IMR-90 (cell line): Measurements from ENCODE around the gene CEMP1. TPM values are rescaled to one million over a fixed set of nuclear protein-coding genes. Genes with fewer than 3 reads are reported as not detected.
A peak's percentile ranks its signal among the peaks of the same experiment; 100 is the strongest.

ENCODE experiments used
- ATAC-seq: fragments of 200-7000 bp; cut with Tn5 transposase; 2 replicates; pipeline ENCODE4 v1.9.1; 2020; ENCODE audit warnings: low read depth, mild to moderate bottlenecking, moderate library complexity
- BruUV-seq: library from RNA; stranded (reverse); fragments of 400-500 nt; replicated peaks from 2 replicates; lab custom pipeline; 2021; lab: Mats Ljungman, UMichigan
- CTCF ChIA-PET: fragments of 300-600 bp; formaldehyde crosslinking; extraction: SDS; loops from one replicate; lab custom pipeline; 2021; ENCODE audit warnings: antibody characterized with exemption; lab: Yijun Ruan, JAX
- POLR2A ChIA-PET: fragments of 300-600 bp; sonication (Branson Sonifier 250); formaldehyde crosslinking; loops from one replicate; lab custom pipeline; 2022; ENCODE audit warnings: antibody characterized with exemption; ENCODE audit not compliant: unreplicated experiment; lab: Charles Lee
- DNase-seq: peaks from one replicate; pipeline ENCODE4 v3.0.0; 2013
- H2AFZ ChIP-seq: replicated peaks from 2 replicates; pipeline ENCODE3; 2013; ENCODE audit warnings: low read length, mild to moderate bottlenecking; ENCODE audit not compliant: poor library complexity
- H2AK5ac ChIP-seq: 2 replicates; pipeline ENCODE4 v1.6.1; 2013; ENCODE audit warnings: low read depth, low read length, inconsistent platforms
- H2AK9ac ChIP-seq: replicated peaks from 2 replicates; pipeline ENCODE3; 2013; ENCODE audit warnings: mild to moderate bottlenecking, low read depth, low read length, moderate library complexity; ENCODE audit not compliant: poor library complexity
- H2BK120ac ChIP-seq: 2 replicates; pipeline ENCODE4 v1.6.1; 2013; ENCODE audit warnings: low read depth, low read length, inconsistent platforms
- H2BK15ac ChIP-seq: 3 replicates; pipeline ENCODE4 v1.6.1; 2013; ENCODE audit warnings: low read depth, low read length, inconsistent platforms
- H2BK20ac ChIP-seq: 2 replicates; pipeline ENCODE4 v1.6.1; 2013; ENCODE audit warnings: low read depth, mild to moderate bottlenecking, inconsistent platforms, low read length, moderate library complexity
- H2BK5ac ChIP-seq: 2 replicates; pipeline ENCODE4 v1.6.1; 2013; ENCODE audit warnings: mild to moderate bottlenecking, low read depth, low read length, inconsistent platforms; ENCODE audit not compliant: poor library complexity, severe bottlenecking
- H3K14ac ChIP-seq: replicated peaks from 2 replicates; pipeline ENCODE4 v1.6.1; 2013; ENCODE audit warnings: low read depth, low read length, inconsistent platforms
- H3K18ac ChIP-seq: 2 replicates; pipeline ENCODE4 v1.6.1; 2013; ENCODE audit warnings: low read depth, low read length, control low read depth
- H3K23ac ChIP-seq: 2 replicates; pipeline ENCODE4 v1.6.1; 2013; ENCODE audit warnings: low read depth, low read length, inconsistent platforms
- H3K27ac ChIP-seq: 2 replicates; pipeline ENCODE4 v1.5.1; 2013; ENCODE audit warnings: mild to moderate bottlenecking, control low read depth, low read length; ENCODE audit not compliant: insufficient read depth
- H3K27me3 ChIP-seq: 2 replicates; pipeline ENCODE4 v1.6.1; 2013; ENCODE audit warnings: low read length; ENCODE audit not compliant: control insufficient read depth, insufficient read depth
- H3K36me3 ChIP-seq: 2 replicates; pipeline ENCODE4 v1.6.1; 2013; ENCODE audit warnings: low read length, mixed read lengths; ENCODE audit not compliant: control insufficient read depth, insufficient read depth
- H3K4ac ChIP-seq: 2 replicates; pipeline ENCODE4 v1.6.1; 2013; ENCODE audit warnings: low read depth, low read length, inconsistent platforms
- H3K4me1 ChIP-seq: 2 replicates; pipeline ENCODE4 v1.6.1; 2013; ENCODE audit warnings: low read length, mixed read lengths; ENCODE audit not compliant: control insufficient read depth, insufficient read depth
- H3K4me2 ChIP-seq: 2 replicates; pipeline ENCODE4 v1.6.1; 2013; ENCODE audit warnings: low read depth, mild to moderate bottlenecking, control low read depth, low read length, moderate library complexity
- H3K4me3 ChIP-seq: 2 replicates; pipeline ENCODE4 v1.5.1; 2013; ENCODE audit warnings: low read depth, mild to moderate bottlenecking, control low read depth, low read length, moderate library complexity; ENCODE audit not compliant: insufficient read depth
- H3K56ac ChIP-seq: 2 replicates; pipeline ENCODE4 v1.6.1; 2013; ENCODE audit warnings: low read length, inconsistent platforms; ENCODE audit not compliant: insufficient read depth; ENCODE audit errors: extremely low read depth
- H3K79me1 ChIP-seq, 2 experiments: 2 replicates each; pipeline ENCODE4 v1.6.1; 2013; ENCODE audit warnings: low read length in 2 of 2, inconsistent platforms in 1 of 2, low read depth in 1 of 2
- H3K9ac ChIP-seq: 2 replicates; pipeline ENCODE4 v1.6.1; 2013; ENCODE audit warnings: low read depth, low read length, control low read depth
- H3K9me1 ChIP-seq: 2 replicates; pipeline ENCODE4 v1.6.1; 2013; ENCODE audit warnings: low read length, inconsistent platforms; ENCODE audit not compliant: insufficient read depth
- H3K9me3 ChIP-seq: 2 replicates; pipeline ENCODE4 v1.6.1; 2013; ENCODE audit warnings: low read length; ENCODE audit not compliant: control insufficient read depth, insufficient read depth
- H4K20me1 ChIP-seq: 2 replicates; pipeline ENCODE4 v1.6.1; 2013; ENCODE audit warnings: low read length, inconsistent platforms; ENCODE audit not compliant: insufficient read depth
- H4K5ac ChIP-seq: 2 replicates; pipeline ENCODE4 v1.6.1; 2013; ENCODE audit warnings: mild to moderate bottlenecking, low read depth, low read length, control low read depth
- H4K8ac ChIP-seq, 2 experiments: 2 replicates each; pipeline ENCODE4 v1.6.1; 2013; ENCODE audit warnings: low read depth in 2 of 2, low read length in 2 of 2, control low read depth in 1 of 2, inconsistent platforms in 1 of 2
- H4K91ac ChIP-seq: 2 replicates; pipeline ENCODE4 v1.6.1; 2013; ENCODE audit warnings: low read depth, low read length, inconsistent platforms; ENCODE audit not compliant: insufficient read depth
- BHLHE40 ChIP-seq: fragments of 150-350 bp; IDR thresholded peaks from 2 replicates; pipeline ENCODE4 v1.6.1; 2016; ENCODE audit warnings: mild to moderate bottlenecking, low read depth, low read length
- CEBPB ChIP-seq: IDR thresholded peaks from 2 replicates; pipeline ENCODE4 v1.6.1; 2012; ENCODE audit warnings: low read depth, low read length, improper control_type of control experiment
- CHD1 ChIP-seq: IDR thresholded peaks from 2 replicates; pipeline ENCODE4 v1.6.1; 2012; ENCODE audit warnings: low read depth, low read length, improper control_type of control experiment
- FOS ChIP-seq: fragments of 150-350 bp; IDR thresholded peaks from 2 replicates; pipeline ENCODE4 v1.6.1; 2016; ENCODE audit warnings: low read depth, low read length
- MAFK ChIP-seq: IDR thresholded peaks from 2 replicates; pipeline ENCODE4 v1.6.1; 2012; ENCODE audit warnings: low read depth, low read length, improper control_type of control experiment
- MAZ ChIP-seq: IDR thresholded peaks from 2 replicates; pipeline ENCODE4 v1.6.1; 2012; ENCODE audit warnings: low read depth, mild to moderate bottlenecking, low read length, improper control_type of control experiment, moderate library complexity, borderline replicate concordance
- MXI1 ChIP-seq: IDR thresholded peaks from 2 replicates; pipeline ENCODE4 v1.6.1; 2012; ENCODE audit warnings: low read depth, mild to moderate bottlenecking, low read length, moderate library complexity, borderline replicate concordance
- NFE2L2 ChIP-seq: fragments of 150-350 bp; IDR thresholded peaks from 2 replicates; pipeline ENCODE4 v1.6.1; 2016; ENCODE audit warnings: low read depth, mild to moderate bottlenecking, low read length
- POLR2A ChIP-seq: IDR thresholded peaks from 2 replicates; pipeline ENCODE4 v1.6.1; 2012; ENCODE audit warnings: mild to moderate bottlenecking, low read depth, low read length
- RAD21 ChIP-seq: IDR thresholded peaks from 2 replicates; pipeline ENCODE4 v1.6.1; 2012; ENCODE audit warnings: low read length, improper control_type of control experiment
- RCOR1 ChIP-seq: IDR thresholded peaks from 2 replicates; pipeline ENCODE4 v1.6.1; 2012; ENCODE audit warnings: mild to moderate bottlenecking, low read length, improper control_type of control experiment; ENCODE audit not compliant: insufficient replicate concordance
- RFX5 ChIP-seq: IDR thresholded peaks from 2 replicates; pipeline ENCODE4 v1.8.0; 2012; ENCODE audit warnings: low read depth, mild to moderate bottlenecking, low read length, moderate library complexity
- SMC3 ChIP-seq: fragments of 150-350 bp; IDR thresholded peaks from 2 replicates; pipeline ENCODE4 v1.6.1; 2016; ENCODE audit warnings: low read depth, mild to moderate bottlenecking, antibody characterized with exemption, low read length, moderate library complexity
- WGBS, 2 experiments: methylation state at CpG; one replicate each; pipeline versions ENCODE4 v1.1.5 to v1.1.7; 2013; ENCODE audit warnings: missing lambda C conversion rate in 2 of 2; ENCODE audit not compliant: insufficient read length in 1 of 2; ENCODE audit errors: extremely low coverage in 2 of 2; 5-methylcytosine and 5-hydroxymethylcytosine counted together
- dilution Hi-C: fragments of 300-500 bp; cut with HindIII; formaldehyde crosslinking; loops from one replicate; pipeline ENCODE4 v1.14.3; 2018; ENCODE audit warnings: low sequenced_read_pairs; ENCODE audit not compliant: unreplicated experiment
- in situ Hi-C: fragments of 300-500 bp; cut with MboI; formaldehyde crosslinking; loops from 3 replicates; pipeline ENCODE4 v1.14.3; 2019; ENCODE audit warnings: low sequenced_read_pairs, inconsistent platforms, mixed read lengths
- intact Hi-C: fragments of 100-400 bp; cut with micrococcal nuclease; formaldehyde crosslinking; loops from 2 replicates; pipeline ENCODE4 v1.10.0; 2022
- polyA plus RNA-seq, 3 experiments: library from polyadenylated mRNA; depleted of rRNA; stranded (reverse); fragments of >200 nt; gene quantifications; 2 replicates each; pipeline ENCODE4 v1.2.3, GENCODE V29; 2012; ENCODE audit warnings: low replicate concordance in 1 of 3
- total RNA-seq: library from RNA; depleted of rRNA; stranded (reverse); fragments of >200 nt; gene quantifications from 2 replicates; pipeline ENCODE4 v1.2.3, GENCODE V29; 2012
- TF ChIP-seq, protein P1 (sequence below): fragments of 150-350 bp; IDR thresholded peaks from 2 replicates; pipeline ENCODE4 v1.6.1; 2016; ENCODE audit warnings: low read depth, mild to moderate bottlenecking, low read length, moderate library complexity, borderline replicate concordance
- TF ChIP-seq, protein P2 (sequence below): conservative IDR thresholded peaks from 2 replicates; pipeline ENCODE4 v1.5.1; 2012; ENCODE audit warnings: mild to moderate bottlenecking, low read depth, low read length, improper control_type of control experiment
- TF ChIP-seq, protein P3 (sequence below): fragments of 150-350 bp; IDR thresholded peaks from 2 replicates; pipeline ENCODE4 v1.6.1; 2017; ENCODE audit warnings: mild to moderate bottlenecking, antibody characterized with exemption, low read length, low read depth

The CEMP1 gene
- total and polyA plus RNA-seq, 2 of the 4 experiments (the other 2 are of a cell fraction) = not detected

DNA sequence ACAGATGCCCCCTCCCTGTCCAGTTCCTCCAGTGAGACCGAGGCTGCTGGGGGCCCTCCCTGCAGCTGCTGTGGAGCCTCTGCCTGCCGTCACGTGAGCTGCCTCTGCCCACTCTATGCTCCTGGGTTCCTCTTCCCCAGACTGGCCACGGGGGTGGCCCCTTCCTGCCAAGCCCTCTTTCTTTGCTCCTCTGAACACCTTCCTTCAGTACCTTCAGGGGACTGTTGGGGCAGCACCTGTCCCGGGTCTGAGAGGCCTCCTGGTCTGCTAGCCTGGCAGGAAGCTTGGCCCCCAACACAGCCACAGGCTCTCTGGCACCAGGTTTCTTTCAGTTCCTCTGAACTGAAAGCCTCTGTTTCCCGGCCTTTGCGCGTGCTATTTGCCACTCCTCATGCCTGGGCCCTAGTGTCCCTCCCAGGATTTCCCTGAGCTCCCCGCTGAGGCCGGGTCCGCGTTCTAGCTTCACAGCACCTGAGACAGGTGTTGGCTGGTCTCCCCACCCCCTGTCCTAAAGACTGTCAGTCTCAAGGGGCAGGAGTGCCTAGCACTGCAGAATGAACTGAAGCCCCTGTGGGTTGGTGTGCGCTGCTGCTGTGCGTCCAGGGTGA, 24.1 kb downstream of the CEMP1 start:
- H3K4ac ChIP-seq = no peak overlapping the region
- 0 out of 2 replicates have a peak, but pooled peaks cover 2% of the 10 kb centered on the region for H4K20me1 ChIP-seq
- WGBS, 2 experiments = 87% methylated on average over 14 of the region's 14 CpGs; no CpG with 5 or more reads in 1 of the 2 experiments
- no peak overlapping the region for H3K27ac ChIP-seq
- H3K27me3 ChIP-seq = no peaks in the 10 kb centered on the region
- H3K23ac ChIP-seq = no peak overlapping the region
- no peaks in the 10 kb centered on the region for H3K36me3 ChIP-seq
- intact Hi-C loops = no loop called here
- H3K18ac ChIP-seq = no peak overlapping the region
- in situ Hi-C loops = loop anchor here (10.0 kb wide), 1 partner anchor 252 kb away; the partner anchor contains the start of gene ECI1
- H3K56ac ChIP-seq = no peak overlapping the region
- no TSS peak for BruUV-seq
- no peak overlapping the region for H3K4me3 ChIP-seq
- no peak overlapping the region for H4K8ac ChIP-seq
- no peak overlapping the region for H4K91ac ChIP-seq
- peak overlapping the region; percentile 10 for H2AK9ac ChIP-seq
- no peak overlapping the region for H2AK5ac ChIP-seq
- H2BK20ac ChIP-seq = no peak overlapping the region
- no peaks in the 10 kb centered on the region for H3K9me3 ChIP-seq
- no peak overlapping the region for H2BK5ac ChIP-seq
- dilution Hi-C loops = no loop called here
- H3K4me2 ChIP-seq = no peak overlapping the region
- ChIA-PET POLR2A (no interaction called here), CTCF (interaction anchor here (0.6 kb wide), 1 partner anchor 44 kb away, joined by 5 read pairs; no protein-coding TSS in a partner anchor)
- TF ChIP-seq MAFK (no peak), RAD21 (no peak), FOS (no peak), MXI1 (no peak), CEBPB (no peak), RCOR1 (no peak), CHD1 (no peak), BHLHE40 (no peak), POLR2A (no peak), SMC3 (no peak), RFX5 (no peak), NFE2L2 (no peak), MAZ (no peak)
- TF ChIP-seq, protein P1, sequence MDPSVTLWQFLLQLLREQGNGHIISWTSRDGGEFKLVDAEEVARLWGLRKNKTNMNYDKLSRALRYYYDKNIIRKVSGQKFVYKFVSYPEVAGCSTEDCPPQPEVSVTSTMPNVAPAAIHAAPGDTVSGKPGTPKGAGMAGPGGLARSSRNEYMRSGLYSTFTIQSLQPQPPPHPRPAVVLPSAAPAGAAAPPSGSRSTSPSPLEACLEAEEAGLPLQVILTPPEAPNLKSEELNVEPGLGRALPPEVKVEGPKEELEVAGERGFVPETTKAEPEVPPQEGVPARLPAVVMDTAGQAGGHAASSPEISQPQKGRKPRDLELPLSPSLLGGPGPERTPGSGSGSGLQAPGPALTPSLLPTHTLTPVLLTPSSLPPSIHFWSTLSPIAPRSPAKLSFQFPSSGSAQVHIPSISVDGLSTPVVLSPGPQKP = no peak
- TF ChIP-seq, protein P2, sequence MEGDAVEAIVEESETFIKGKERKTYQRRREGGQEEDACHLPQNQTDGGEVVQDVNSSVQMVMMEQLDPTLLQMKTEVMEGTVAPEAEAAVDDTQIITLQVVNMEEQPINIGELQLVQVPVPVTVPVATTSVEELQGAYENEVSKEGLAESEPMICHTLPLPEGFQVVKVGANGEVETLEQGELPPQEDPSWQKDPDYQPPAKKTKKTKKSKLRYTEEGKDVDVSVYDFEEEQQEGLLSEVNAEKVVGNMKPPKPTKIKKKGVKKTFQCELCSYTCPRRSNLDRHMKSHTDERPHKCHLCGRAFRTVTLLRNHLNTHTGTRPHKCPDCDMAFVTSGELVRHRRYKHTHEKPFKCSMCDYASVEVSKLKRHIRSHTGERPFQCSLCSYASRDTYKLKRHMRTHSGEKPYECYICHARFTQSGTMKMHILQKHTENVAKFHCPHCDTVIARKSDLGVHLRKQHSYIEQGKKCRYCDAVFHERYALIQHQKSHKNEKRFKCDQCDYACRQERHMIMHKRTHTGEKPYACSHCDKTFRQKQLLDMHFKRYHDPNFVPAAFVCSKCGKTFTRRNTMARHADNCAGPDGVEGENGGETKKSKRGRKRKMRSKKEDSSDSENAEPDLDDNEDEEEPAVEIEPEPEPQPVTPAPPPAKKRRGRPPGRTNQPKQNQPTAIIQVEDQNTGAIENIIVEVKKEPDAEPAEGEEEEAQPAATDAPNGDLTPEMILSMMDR = no peak
- TF ChIP-seq, protein P3, sequence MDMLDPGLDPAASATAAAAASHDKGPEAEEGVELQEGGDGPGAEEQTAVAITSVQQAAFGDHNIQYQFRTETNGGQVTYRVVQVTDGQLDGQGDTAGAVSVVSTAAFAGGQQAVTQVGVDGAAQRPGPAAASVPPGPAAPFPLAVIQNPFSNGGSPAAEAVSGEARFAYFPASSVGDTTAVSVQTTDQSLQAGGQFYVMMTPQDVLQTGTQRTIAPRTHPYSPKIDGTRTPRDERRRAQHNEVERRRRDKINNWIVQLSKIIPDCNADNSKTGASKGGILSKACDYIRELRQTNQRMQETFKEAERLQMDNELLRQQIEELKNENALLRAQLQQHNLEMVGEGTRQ = no peak
- no peak overlapping the region for H2BK15ac ChIP-seq
- H3K79me1 ChIP-seq = peaks cover 0 to 11% of the 10 kb centered on the region in 2 experiments; a peak in 1 of 4 replicates
- no peak overlapping the region for H4K5ac ChIP-seq
- no peak overlapping the region for H3K9ac ChIP-seq
- H3K14ac ChIP-seq = no peak overlapping the region
- H3K9me1 ChIP-seq = peaks cover 3% of the 10 kb centered on the region; the same call in 1 of the 2 replicates
- ATAC-seq = no peak
- H2BK120ac ChIP-seq = no peak overlapping the region
- H2AFZ ChIP-seq = no peak overlapping the region
- peaks cover 12% of the 10 kb centered on the region for H3K4me1 ChIP-seq
- no peak for DNase-seq
